GM23338 (cell line): ENCODE measurements around the gene CACNA2D3. TPM values are rescaled to one million over a fixed set of nuclear protein-coding genes. Genes with fewer than 3 reads are reported as not detected.

Experiments used
- CREB1 ChIP-seq: fragments of 250-450 bp; sonication (Bioruptor Pico); IDR thresholded peaks from 2 replicates; pipeline ENCODE4 v1.5.0; 2020; ENCODE audit warnings: low read depth, mild to moderate bottlenecking, moderate library complexity
- CTCF ChIP-seq, 2 experiments: fragments of 200-600 bp in 1 of 2; sonication (generic) in 1 of 2; conservative IDR thresholded peaks; 2 replicates each; pipeline versions ENCODE4 v1.5.1 to v1.6.1; 2016 to 2017; ENCODE audit warnings: antibody characterized with exemption in 2 of 2, low read depth in 2 of 2, mild to moderate bottlenecking in 2 of 2, moderate library complexity in 1 of 2
- EZH2phosphoT487 ChIP-seq: fragments of 200-600 bp; sonication (generic); IDR thresholded peaks from one replicate; pipeline ENCODE4 v1.8.1; 2018; ENCODE audit warnings: antibody characterized with exemption; ENCODE audit not compliant: unreplicated experiment
- JUNB ChIP-seq: IDR thresholded peaks from one replicate; pipeline ENCODE4 v1.6.1; 2016; ENCODE audit warnings: antibody characterized with exemption; ENCODE audit not compliant: unreplicated experiment
- NANOG ChIP-seq: IDR thresholded peaks from 2 replicates; pipeline ENCODE4 v1.6.1; 2016; ENCODE audit warnings: antibody characterized with exemption, borderline replicate concordance
- POLR2AphosphoS5 ChIP-seq: IDR thresholded peaks from 2 replicates; pipeline ENCODE4 v1.6.1; 2016; ENCODE audit warnings: antibody characterized with exemption, low read depth
- STAT1 ChIP-seq: IDR thresholded peaks from one replicate; pipeline ENCODE4 v1.6.1; 2016; ENCODE audit warnings: antibody characterized with exemption; ENCODE audit not compliant: unreplicated experiment
- ZNF114 ChIP-seq: fragments of 250-450 bp; sonication (Bioruptor Pico); IDR thresholded peaks from 2 replicates; pipeline ENCODE4 v1.5.0; 2020; ENCODE audit warnings: mild to moderate bottlenecking, moderate library complexity
- ZNF331 ChIP-seq: fragments of 250-450 bp; sonication (Bioruptor Pico); IDR thresholded peaks from 2 replicates; pipeline ENCODE4 v1.5.0; 2020; ENCODE audit warnings: low read depth, mild to moderate bottlenecking, moderate library complexity
- ZNF462 ChIP-seq: fragments of 250-450 bp; sonication (Bioruptor Pico); IDR thresholded peaks from 2 replicates; pipeline ENCODE4 v1.5.0; 2020; ENCODE audit warnings: mild to moderate bottlenecking, moderate library complexity
- polyA plus RNA-seq: library from polyadenylated mRNA; unstranded; fragments of >200 nt; fragmentation: Nextera tagmentation; extraction: Ambion mirVana; gene quantifications from 2 replicates; pipeline ENCODE4 v1.2.1, GENCODE V29; 2016
- total RNA-seq: library from RNA; depleted of rRNA; stranded (reverse); fragments of >200 nt; shearing (Covaris generic); gene quantifications from 2 replicates; pipeline ENCODE4 v1.2.3, GENCODE V29; 2014

The CACNA2D3 gene
- total and polyA plus RNA-seq, 2 experiments from 2014 or later: 2.2 to 2.3 TPM

- TF ChIP-seq ZNF462 (CRISPR knock-in tag) (no peak), ZNF114 (CRISPR knock-in tag) (no peak), NANOG (no peak), ZNF331 (CRISPR knock-in tag) (no peak), CREB1 (CRISPR knock-in tag) (no peak), STAT1 (no peak), EZH2phosphoT487 (no peak), JUNB (no peak), CTCF (conservative IDR thresholded peaks at IDR 0.05; ENCODE audit: low read depth in 2 of 2) (no peak), POLR2AphosphoS5 (no peak)
Measured at GRCh38 chr3:54861248-54862067, 739.1 kb downstream of the CACNA2D3 start (continued).
